Neural progenitor cell (in vitro differentiated cells): ENCODE data around the gene ACP4. TPM values are rescaled to one million over a fixed set of nuclear protein-coding genes. Genes with fewer than 3 reads are reported as not detected.

Experiments
- DNase-seq: peaks from one replicate; pipeline ENCODE4 v3.0.0-alpha.2; 2016; ENCODE audit warnings: low spot score
- H2AFZ ChIP-seq: fragments of 200-600 bp; sonication (generic); replicated peaks from 2 replicates; pipeline ENCODE4 v1.6.1; 2016; ENCODE audit warnings: antibody characterized with exemption
- H3F3A ChIP-seq: fragments of 200-600 bp; sonication (generic); 2 replicates; pipeline ENCODE4 v1.6.1; 2016; ENCODE audit warnings: antibody characterized with exemption, low read depth
- H3K27ac ChIP-seq: fragments of 200-600 bp; sonication (generic); 2 replicates; pipeline ENCODE4 v1.5.1; 2016; ENCODE audit warnings: mild to moderate bottlenecking
- H3K27me3 ChIP-seq: fragments of 200-600 bp; sonication (generic); 2 replicates; pipeline ENCODE4 v1.6.1; 2016; ENCODE audit warnings: mild to moderate bottlenecking, moderate library complexity
- H3K36me3 ChIP-seq: fragments of 200-600 bp; sonication (generic); 2 replicates; pipeline ENCODE4 v1.5.1; 2016
- H3K4me1 ChIP-seq: fragments of 200-600 bp; sonication (generic); 2 replicates; pipeline ENCODE4 v1.6.1; 2016; ENCODE audit warnings: mixed run types
- H3K4me2 ChIP-seq: fragments of 200-600 bp; sonication (generic); 2 replicates; pipeline ENCODE4 v1.6.1; 2016
- H3K4me3 ChIP-seq: fragments of 200-600 bp; sonication (generic); 2 replicates; pipeline ENCODE4 v1.5.1; 2016
- H3K79me2 ChIP-seq: fragments of 200-600 bp; sonication (generic); 2 replicates; pipeline ENCODE4 v1.6.1; 2016; ENCODE audit warnings: low read depth
- H3K9ac ChIP-seq: fragments of 200-600 bp; sonication (generic); 2 replicates; pipeline ENCODE4 v1.6.1; 2016
- H3K9me3 ChIP-seq: fragments of 200-600 bp; sonication (generic); 2 replicates; pipeline ENCODE4 v1.5.1; 2016; ENCODE audit warnings: low read depth
- H4K20me1 ChIP-seq: fragments of 200-600 bp; sonication (generic); 2 replicates; pipeline ENCODE4 v1.6.1; 2016; ENCODE audit warnings: low read depth
- H3K27ac Mint-ChIP-seq: 3 replicates; pipeline ENCODE4 v1.8.0; 2021; ENCODE audit warnings: mixed read lengths
- H3K27me3 Mint-ChIP-seq: 2 replicates; pipeline ENCODE4 v1.8.0; 2022; ENCODE audit warnings: low read depth, mild to moderate bottlenecking, inconsistent platforms, moderate library complexity, mixed read lengths; ENCODE audit not compliant: insufficient read depth
- H3K36me3 Mint-ChIP-seq: 3 replicates; pipeline ENCODE4 v1.8.0; 2021; ENCODE audit warnings: mixed read lengths
- H3K4me1 Mint-ChIP-seq: 3 replicates; pipeline ENCODE4 v1.8.0; 2021; ENCODE audit warnings: mixed read lengths
- H3K4me3 Mint-ChIP-seq: 3 replicates; pipeline ENCODE4 v1.8.0; 2021; ENCODE audit warnings: mild to moderate bottlenecking, moderate library complexity, mixed read lengths
- H3K9me3 Mint-ChIP-seq: 3 replicates; pipeline ENCODE4 v1.8.0; 2020; ENCODE audit warnings: mixed read lengths
- EZH2 ChIP-seq: fragments of 200-600 bp; sonication (generic); IDR thresholded peaks from 2 replicates; pipeline ENCODE4 v1.6.1; 2017; ENCODE audit warnings: antibody characterized with exemption, mild to moderate bottlenecking, moderate library complexity
- EZH2phosphoT487 ChIP-seq: fragments of 200-600 bp; sonication (generic); IDR thresholded peaks from 2 replicates; pipeline ENCODE4 v1.6.1; 2017; ENCODE audit warnings: antibody characterized with exemption
- total RNA-seq: library from RNA; depleted of rRNA; stranded (reverse); fragments of >200 nt; gene quantifications from 2 replicates; pipeline ENCODE4 v1.2.3, GENCODE V29; 2015; ENCODE audit warnings: low replicate concordance
- TF ChIP-seq, protein P1 (sequence below): fragments of 200-600 bp; sonication (generic); IDR thresholded peaks from 2 replicates; pipeline ENCODE4 v1.5.1; 2017; ENCODE audit warnings: antibody characterized with exemption, mild to moderate bottlenecking

The ACP4 gene
- total RNA-seq, 1 donor from 2014 or later, result not detected

DNA sequence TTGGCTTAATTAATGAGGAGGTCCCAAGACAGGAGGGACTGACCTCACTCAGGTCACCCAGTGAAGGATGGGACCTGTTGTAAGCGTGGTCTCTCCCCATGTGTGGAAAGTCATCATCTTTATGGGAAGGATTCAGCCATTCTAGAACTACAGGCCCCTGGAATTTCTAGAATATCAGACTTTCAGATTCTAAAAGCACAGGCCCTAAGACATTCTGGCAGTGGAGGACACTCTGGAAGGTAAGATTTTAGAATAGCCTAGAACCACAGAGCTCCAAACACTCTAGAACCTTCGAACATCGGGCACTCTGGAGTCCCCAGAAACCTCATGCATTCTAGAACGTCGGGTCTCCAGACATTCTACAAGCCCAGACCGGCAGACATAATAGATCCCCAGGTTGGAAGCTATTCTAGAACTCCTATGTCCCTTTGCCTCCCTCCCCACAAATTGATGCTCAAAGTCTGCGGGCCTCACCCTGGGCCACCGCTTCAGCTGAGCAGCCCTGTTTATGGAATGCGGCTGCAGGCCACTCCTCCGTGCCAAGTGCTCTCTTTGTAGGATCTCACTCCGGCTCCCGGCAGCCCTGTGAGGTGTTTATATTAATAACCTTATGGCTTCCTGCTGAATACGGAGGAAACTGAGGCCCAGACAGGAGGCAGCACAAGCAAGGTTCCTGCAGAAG, 45.0 kb downstream of the ACP4 start:
- H3K27ac Mint-ChIP-seq, result no peak overlapping the region
- Histone ChIP-seq H2AFZ (peak overlapping the region; percentile 94), H3K9me3 (no peaks in the 10 kb centered on the region), H3K36me3 (no peaks in the 10 kb centered on the region), H4K20me1 (no peaks in the 10 kb centered on the region), H3K4me1 (no peaks in the 10 kb centered on the region), H3K4me3 (peak overlapping the region; percentile 61), H3K4me2 (peak overlapping the region; percentile 82), H3K27ac (no peak overlapping the region), H3K27me3 (peaks cover 72% of the 10 kb centered on the region), H3F3A (no peaks in the 10 kb centered on the region), H3K9ac (no peak overlapping the region), H3K79me2 (no peaks in the 10 kb centered on the region)
- TF ChIP-seq EZH2phosphoT487, result no peak
- TF ChIP-seq EZH2, result no peak
- TF ChIP-seq, protein P1, sequence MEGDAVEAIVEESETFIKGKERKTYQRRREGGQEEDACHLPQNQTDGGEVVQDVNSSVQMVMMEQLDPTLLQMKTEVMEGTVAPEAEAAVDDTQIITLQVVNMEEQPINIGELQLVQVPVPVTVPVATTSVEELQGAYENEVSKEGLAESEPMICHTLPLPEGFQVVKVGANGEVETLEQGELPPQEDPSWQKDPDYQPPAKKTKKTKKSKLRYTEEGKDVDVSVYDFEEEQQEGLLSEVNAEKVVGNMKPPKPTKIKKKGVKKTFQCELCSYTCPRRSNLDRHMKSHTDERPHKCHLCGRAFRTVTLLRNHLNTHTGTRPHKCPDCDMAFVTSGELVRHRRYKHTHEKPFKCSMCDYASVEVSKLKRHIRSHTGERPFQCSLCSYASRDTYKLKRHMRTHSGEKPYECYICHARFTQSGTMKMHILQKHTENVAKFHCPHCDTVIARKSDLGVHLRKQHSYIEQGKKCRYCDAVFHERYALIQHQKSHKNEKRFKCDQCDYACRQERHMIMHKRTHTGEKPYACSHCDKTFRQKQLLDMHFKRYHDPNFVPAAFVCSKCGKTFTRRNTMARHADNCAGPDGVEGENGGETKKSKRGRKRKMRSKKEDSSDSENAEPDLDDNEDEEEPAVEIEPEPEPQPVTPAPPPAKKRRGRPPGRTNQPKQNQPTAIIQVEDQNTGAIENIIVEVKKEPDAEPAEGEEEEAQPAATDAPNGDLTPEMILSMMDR, result no peak
- no peak for DNase-seq
- peaks cover 2% of the 10 kb centered on the region for H3K36me3 Mint-ChIP-seq
- peaks cover 10% of the 10 kb centered on the region for H3K4me1 Mint-ChIP-seq
- peaks cover 4% of the 10 kb centered on the region for H3K9me3 Mint-ChIP-seq
- peaks cover 42% of the 10 kb centered on the region for H3K27me3 Mint-ChIP-seq
- peak overlapping the region; percentile 75 for H3K4me3 Mint-ChIP-seq

DNA sequence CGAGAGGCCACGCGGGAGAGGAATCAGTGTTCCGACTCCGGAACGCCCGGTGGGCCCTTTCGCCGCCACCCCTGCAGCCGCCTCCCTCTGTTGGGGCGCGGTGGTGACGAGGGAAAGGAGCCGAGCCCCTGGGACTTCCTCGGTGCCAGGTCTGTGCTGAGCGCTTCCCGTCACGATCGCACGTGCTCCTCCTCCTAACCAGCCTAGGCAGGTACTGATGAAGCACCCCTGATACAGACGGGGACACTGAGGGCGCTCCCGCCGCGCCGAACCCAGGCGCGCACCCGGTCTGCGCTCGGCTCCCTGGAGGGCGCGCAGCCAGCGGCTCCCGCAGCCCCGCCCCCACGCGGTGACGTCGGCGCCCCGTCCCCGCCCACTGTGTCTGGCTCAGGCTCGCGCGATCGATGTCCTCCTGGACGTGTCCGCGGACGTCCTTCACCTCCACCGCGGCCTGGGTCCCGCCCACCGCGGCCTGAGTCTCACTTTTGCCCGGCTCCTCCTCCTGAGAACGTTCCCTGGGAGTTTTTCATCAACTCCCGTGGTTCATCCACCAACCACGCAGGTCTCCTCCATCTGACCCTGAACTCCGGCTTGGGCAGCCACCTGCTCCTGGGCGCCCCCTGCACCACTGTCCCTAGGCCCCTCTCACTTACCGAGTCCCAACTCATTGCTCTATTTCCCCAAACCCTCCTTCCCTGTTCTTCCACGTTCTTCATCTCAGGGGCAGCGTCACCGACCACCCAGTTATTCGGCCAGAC, 45.7 kb downstream of the ACP4 start:
- Histone ChIP-seq H3K36me3 (no peaks in the 10 kb centered on the region), H3K4me3 (peak overlapping the region; percentile 61), H3K27ac (no peak overlapping the region), H3K4me2 (peak overlapping the region; percentile 82), H3K79me2 (no peaks in the 10 kb centered on the region), H3K9ac (no peak overlapping the region), H3K4me1 (no peaks in the 10 kb centered on the region), H3K9me3 (no peaks in the 10 kb centered on the region), H4K20me1 (no peaks in the 10 kb centered on the region), H3F3A (no peaks in the 10 kb centered on the region), H2AFZ (peak overlapping the region; percentile 94), H3K27me3 (peaks cover 80% of the 10 kb centered on the region)
- TF ChIP-seq, protein P1, result peak; percentile 10
- TF ChIP-seq EZH2 (no peak), EZH2phosphoT487 (peak; percentile 52)
- H3K4me3 Mint-ChIP-seq, result peak overlapping the region; percentile 91
- peaks cover 10% of the 10 kb centered on the region for H3K4me1 Mint-ChIP-seq
- peak; percentile 79 for DNase-seq
- peak overlapping the region; percentile 81 for H3K27ac Mint-ChIP-seq
- peaks cover 2% of the 10 kb centered on the region for H3K36me3 Mint-ChIP-seq
- peaks cover 41% of the 10 kb centered on the region for H3K27me3 Mint-ChIP-seq
- peaks cover 4% of the 10 kb centered on the region for H3K9me3 Mint-ChIP-seq

DNA sequence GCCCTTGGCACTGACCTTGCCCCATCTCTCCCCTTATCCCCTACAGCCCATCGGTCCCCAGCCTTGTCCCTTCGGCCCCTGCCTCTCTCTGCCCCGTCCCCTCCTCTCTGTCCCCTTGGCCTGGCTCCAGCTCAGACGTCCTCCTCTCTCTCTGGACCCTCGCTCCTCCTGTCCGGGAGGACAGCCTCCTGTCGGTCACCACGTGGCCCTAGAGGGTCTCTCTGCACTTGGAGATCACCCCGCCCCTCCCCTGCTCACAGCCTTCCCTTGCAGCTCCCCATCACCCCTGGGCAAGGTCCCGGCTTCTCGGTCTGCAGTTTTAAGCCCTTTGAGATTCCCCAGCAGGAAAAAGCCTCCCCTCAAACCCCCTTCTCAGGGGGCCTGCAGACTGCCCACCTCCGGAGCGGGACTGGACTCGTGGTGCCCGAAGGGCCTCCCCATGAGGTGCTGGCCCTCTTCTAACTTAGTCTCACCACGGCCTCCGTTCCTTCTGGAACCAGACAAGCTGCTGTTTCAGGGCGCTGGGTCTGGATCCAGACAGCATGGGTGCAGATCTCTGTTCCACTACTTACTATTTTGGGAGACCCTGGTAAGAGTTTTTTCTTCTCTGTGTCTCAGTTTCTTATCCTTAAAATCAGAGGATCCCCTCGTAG, 46.5 kb downstream of the ACP4 start:
- Histone ChIP-seq H3K9me3 (no peaks in the 10 kb centered on the region), H3K27ac (no peak overlapping the region), H3K4me1 (no peaks in the 10 kb centered on the region), H3K27me3 (peaks cover 87% of the 10 kb centered on the region), H3F3A (no peaks in the 10 kb centered on the region), H3K9ac (no peak overlapping the region), H4K20me1 (no peaks in the 10 kb centered on the region), H3K79me2 (no peaks in the 10 kb centered on the region), H3K36me3 (no peaks in the 10 kb centered on the region), H2AFZ (no peak overlapping the region), H3K4me3 (peak overlapping the region; percentile 61), H3K4me2 (peak overlapping the region; percentile 82)
- Mint-ChIP-seq H3K4me1 (peaks cover 10% of the 10 kb centered on the region), H3K27me3 (peaks cover 40% of the 10 kb centered on the region), H3K27ac (peak overlapping the region; percentile 81), H3K36me3 (peaks cover 2% of the 10 kb centered on the region), H3K9me3 (peaks cover 4% of the 10 kb centered on the region), H3K4me3 (peak overlapping the region; percentile 91)
- TF ChIP-seq EZH2, result no peak
- no peak for DNase-seq
